Neural progenitor cell (in vitro differentiated cells): Measurements from ENCODE around the gene NEK6. TPM values are rescaled to one million over a fixed set of nuclear protein-coding genes. Genes with fewer than 3 reads are reported as not detected.

ENCODE experiments used
- DNase-seq: peaks from one replicate; pipeline ENCODE4 v3.0.0-alpha.2; 2016; ENCODE audit warnings: low spot score
- H2AFZ ChIP-seq: fragments of 200-600 bp; sonication (generic); replicated peaks from 2 replicates; pipeline ENCODE4 v1.6.1; 2016; ENCODE audit warnings: antibody characterized with exemption
- H3F3A ChIP-seq: fragments of 200-600 bp; sonication (generic); 2 replicates; pipeline ENCODE4 v1.6.1; 2016; ENCODE audit warnings: antibody characterized with exemption, low read depth
- H3K27ac ChIP-seq: fragments of 200-600 bp; sonication (generic); 2 replicates; pipeline ENCODE4 v1.5.1; 2016; ENCODE audit warnings: mild to moderate bottlenecking
- H3K27me3 ChIP-seq: fragments of 200-600 bp; sonication (generic); 2 replicates; pipeline ENCODE4 v1.6.1; 2016; ENCODE audit warnings: mild to moderate bottlenecking, moderate library complexity
- H3K36me3 ChIP-seq: fragments of 200-600 bp; sonication (generic); 2 replicates; pipeline ENCODE4 v1.5.1; 2016
- H3K4me1 ChIP-seq: fragments of 200-600 bp; sonication (generic); 2 replicates; pipeline ENCODE4 v1.6.1; 2016; ENCODE audit warnings: mixed run types
- H3K4me2 ChIP-seq: fragments of 200-600 bp; sonication (generic); 2 replicates; pipeline ENCODE4 v1.6.1; 2016
- H3K4me3 ChIP-seq: fragments of 200-600 bp; sonication (generic); 2 replicates; pipeline ENCODE4 v1.5.1; 2016
- H3K79me2 ChIP-seq: fragments of 200-600 bp; sonication (generic); 2 replicates; pipeline ENCODE4 v1.6.1; 2016; ENCODE audit warnings: low read depth
- H3K9ac ChIP-seq: fragments of 200-600 bp; sonication (generic); 2 replicates; pipeline ENCODE4 v1.6.1; 2016
- H3K9me3 ChIP-seq: fragments of 200-600 bp; sonication (generic); 2 replicates; pipeline ENCODE4 v1.5.1; 2016; ENCODE audit warnings: low read depth
- H4K20me1 ChIP-seq: fragments of 200-600 bp; sonication (generic); 2 replicates; pipeline ENCODE4 v1.6.1; 2016; ENCODE audit warnings: low read depth
- H3K27ac Mint-ChIP-seq: 3 replicates; pipeline ENCODE4 v1.8.0; 2021; ENCODE audit warnings: mixed read lengths
- H3K27me3 Mint-ChIP-seq: 2 replicates; pipeline ENCODE4 v1.8.0; 2022; ENCODE audit warnings: low read depth, mild to moderate bottlenecking, inconsistent platforms, moderate library complexity, mixed read lengths; ENCODE audit not compliant: insufficient read depth
- H3K36me3 Mint-ChIP-seq: 3 replicates; pipeline ENCODE4 v1.8.0; 2021; ENCODE audit warnings: mixed read lengths
- H3K4me1 Mint-ChIP-seq: 3 replicates; pipeline ENCODE4 v1.8.0; 2021; ENCODE audit warnings: mixed read lengths
- H3K4me3 Mint-ChIP-seq: 3 replicates; pipeline ENCODE4 v1.8.0; 2021; ENCODE audit warnings: mild to moderate bottlenecking, moderate library complexity, mixed read lengths
- H3K9me3 Mint-ChIP-seq: 3 replicates; pipeline ENCODE4 v1.8.0; 2020; ENCODE audit warnings: mixed read lengths
- EZH2 ChIP-seq: fragments of 200-600 bp; sonication (generic); IDR thresholded peaks from 2 replicates; pipeline ENCODE4 v1.6.1; 2017; ENCODE audit warnings: antibody characterized with exemption, mild to moderate bottlenecking, moderate library complexity
- EZH2phosphoT487 ChIP-seq: fragments of 200-600 bp; sonication (generic); IDR thresholded peaks from 2 replicates; pipeline ENCODE4 v1.6.1; 2017; ENCODE audit warnings: antibody characterized with exemption
- total RNA-seq: library from RNA; depleted of rRNA; stranded (reverse); fragments of >200 nt; gene quantifications from 2 replicates; pipeline ENCODE4 v1.2.3, GENCODE V29; 2015; ENCODE audit warnings: low replicate concordance
- TF ChIP-seq, protein P1 (sequence below): fragments of 200-600 bp; sonication (generic); IDR thresholded peaks from 2 replicates; pipeline ENCODE4 v1.5.1; 2017; ENCODE audit warnings: antibody characterized with exemption, mild to moderate bottlenecking

NEK6 gene
- total RNA-seq, 1 donor from 2014 or later = 18.5 TPM

- Histone ChIP-seq H3K9me3 (no peaks in the 10 kb centered on the region), H3K4me3 (no peak overlapping the region), H3F3A (no peaks in the 10 kb centered on the region), H3K27me3 (no peaks in the 10 kb centered on the region), H3K9ac (no peak overlapping the region), H3K4me2 (no peak overlapping the region), H3K27ac (no peak overlapping the region), H3K36me3 (no peaks in the 10 kb centered on the region), H3K4me1 (peaks cover 7% of the 10 kb centered on the region), H2AFZ (no peak overlapping the region), H3K79me2 (no peaks in the 10 kb centered on the region), H4K20me1 (no peaks in the 10 kb centered on the region)
- DNase-seq = no peak
- TF ChIP-seq, protein P1, sequence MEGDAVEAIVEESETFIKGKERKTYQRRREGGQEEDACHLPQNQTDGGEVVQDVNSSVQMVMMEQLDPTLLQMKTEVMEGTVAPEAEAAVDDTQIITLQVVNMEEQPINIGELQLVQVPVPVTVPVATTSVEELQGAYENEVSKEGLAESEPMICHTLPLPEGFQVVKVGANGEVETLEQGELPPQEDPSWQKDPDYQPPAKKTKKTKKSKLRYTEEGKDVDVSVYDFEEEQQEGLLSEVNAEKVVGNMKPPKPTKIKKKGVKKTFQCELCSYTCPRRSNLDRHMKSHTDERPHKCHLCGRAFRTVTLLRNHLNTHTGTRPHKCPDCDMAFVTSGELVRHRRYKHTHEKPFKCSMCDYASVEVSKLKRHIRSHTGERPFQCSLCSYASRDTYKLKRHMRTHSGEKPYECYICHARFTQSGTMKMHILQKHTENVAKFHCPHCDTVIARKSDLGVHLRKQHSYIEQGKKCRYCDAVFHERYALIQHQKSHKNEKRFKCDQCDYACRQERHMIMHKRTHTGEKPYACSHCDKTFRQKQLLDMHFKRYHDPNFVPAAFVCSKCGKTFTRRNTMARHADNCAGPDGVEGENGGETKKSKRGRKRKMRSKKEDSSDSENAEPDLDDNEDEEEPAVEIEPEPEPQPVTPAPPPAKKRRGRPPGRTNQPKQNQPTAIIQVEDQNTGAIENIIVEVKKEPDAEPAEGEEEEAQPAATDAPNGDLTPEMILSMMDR = no peak
- TF ChIP-seq EZH2 (no peak), EZH2phosphoT487 (no peak)
- Mint-ChIP-seq H3K4me3 (no peak overlapping the region), H3K27ac (no peak overlapping the region), H3K36me3 (no peaks in the 10 kb centered on the region), H3K27me3 (peaks cover 3% of the 10 kb centered on the region), H3K4me1 (peaks cover 7% of the 10 kb centered on the region), H3K9me3 (no peaks in the 10 kb centered on the region)
Measured at GRCh38 chr9:124215368-124215910, 42.3 kb upstream of the NEK6 start.

- no peaks in the 10 kb centered on the region for H3K27me3 ChIP-seq
- H3K4me1 Mint-ChIP-seq = peaks cover 7% of the 10 kb centered on the region
- no peak overlapping the region for H3K4me2 ChIP-seq
- no peak overlapping the region for H3K27ac Mint-ChIP-seq
- H3K27ac ChIP-seq = no peak overlapping the region
- DNase-seq = no peak
- H3K4me1 ChIP-seq = peaks cover 7% of the 10 kb centered on the region
- H3K27me3 Mint-ChIP-seq = peaks cover 4% of the 10 kb centered on the region
- H3K9me3 Mint-ChIP-seq = no peaks in the 10 kb centered on the region
- no peaks in the 10 kb centered on the region for H3K9me3 ChIP-seq
- no peak overlapping the region for H3K4me3 ChIP-seq
- H3K36me3 ChIP-seq = no peaks in the 10 kb centered on the region
- no peak overlapping the region for H2AFZ ChIP-seq
- H3K79me2 ChIP-seq = no peaks in the 10 kb centered on the region
- H3K36me3 Mint-ChIP-seq = no peaks in the 10 kb centered on the region
- no peak overlapping the region for H3K4me3 Mint-ChIP-seq
- H3K9ac ChIP-seq = no peak overlapping the region
- TF ChIP-seq EZH2phosphoT487 (no peak), EZH2 (no peak)
- TF ChIP-seq, protein P1 = no peak
- no peaks in the 10 kb centered on the region for H4K20me1 ChIP-seq
- no peaks in the 10 kb centered on the region for H3F3A ChIP-seq
Measured at GRCh38 chr9:124215956-124216355, 41.8 kb upstream of the NEK6 start.

DNA sequence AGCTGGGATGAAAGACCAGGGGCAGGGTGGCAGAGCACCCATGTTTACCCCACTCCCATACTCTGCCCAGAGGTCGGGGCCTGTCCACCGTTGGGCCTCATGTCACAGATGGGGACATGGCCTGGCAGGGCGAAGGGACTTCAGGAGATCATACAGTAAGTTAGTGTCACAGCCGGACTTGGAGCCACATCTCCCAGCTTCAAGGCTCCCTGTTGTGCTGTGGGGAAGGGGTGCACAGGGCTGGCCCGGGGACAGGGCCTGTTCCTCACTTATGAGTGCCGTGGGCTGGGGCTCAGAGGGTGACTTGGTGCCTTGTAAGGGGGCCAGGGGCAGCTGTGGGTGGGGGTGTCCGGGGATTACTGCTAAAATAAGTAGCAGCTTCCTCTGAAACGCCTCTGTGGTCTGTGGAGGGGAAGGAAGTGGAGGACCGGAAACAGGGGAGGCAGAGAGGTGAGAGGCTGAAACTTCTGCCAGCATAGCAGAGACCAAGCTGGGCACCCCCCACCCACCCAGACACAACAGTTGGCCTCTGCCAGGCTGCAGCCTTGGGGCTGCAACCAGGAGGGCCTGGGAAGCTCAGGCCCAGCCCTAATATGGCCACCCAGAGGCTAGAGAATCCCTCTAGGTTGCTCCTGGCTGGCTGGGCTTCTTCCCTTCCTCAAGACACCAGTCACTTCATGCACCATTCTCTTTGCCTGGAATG lies 41.1 kb upstream of the NEK6 start:
- no peaks in the 10 kb centered on the region for H3K36me3 Mint-ChIP-seq
- no peaks in the 10 kb centered on the region for H3K27me3 ChIP-seq
- peaks cover 7% of the 10 kb centered on the region for H3K4me1 ChIP-seq
- no peak overlapping the region for H3K9ac ChIP-seq
- no peaks in the 10 kb centered on the region for H3F3A ChIP-seq
- no peak overlapping the region for H2AFZ ChIP-seq
- H4K20me1 ChIP-seq = no peaks in the 10 kb centered on the region
- no peaks in the 10 kb centered on the region for H3K36me3 ChIP-seq
- no peak overlapping the region for H3K27ac ChIP-seq
- no peaks in the 10 kb centered on the region for H3K9me3 ChIP-seq
- H3K27me3 Mint-ChIP-seq = peaks cover 4% of the 10 kb centered on the region
- no peaks in the 10 kb centered on the region for H3K9me3 Mint-ChIP-seq
- no peak overlapping the region for H3K4me2 ChIP-seq
- no peaks in the 10 kb centered on the region for H3K79me2 ChIP-seq
- TF ChIP-seq, protein P1 = no peak
- TF ChIP-seq EZH2 (no peak), EZH2phosphoT487 (no peak)
- H3K4me1 Mint-ChIP-seq = peaks cover 7% of the 10 kb centered on the region
- no peak for DNase-seq
- H3K27ac Mint-ChIP-seq = peak overlapping the region; percentile 92
- H3K4me3 Mint-ChIP-seq = no peak overlapping the region
- no peak overlapping the region for H3K4me3 ChIP-seq
